Body of pancreas (tissue), 4 donors: Measurements from ENCODE around the gene POLA1.

Experiments
- CTCF ChIP-seq, 7 experiments: fragments of 450-650 bp in 4 of 7; fragments of 200-600 bp in 3 of 7; sonication (generic) in 3 of 7; IDR thresholded peaks; one replicate each; pipeline ENCODE4 v1.5.1; 2016 to 2019; ENCODE audit warnings: antibody characterized with exemption in 7 of 7
- POLR2A ChIP-seq, 3 donors: fragments of 450-650 bp; IDR thresholded peaks; one replicate each; pipeline ENCODE4 v1.6.1; 2016; ENCODE audit warnings: antibody characterized with exemption in 3 of 3, mild to moderate bottlenecking in 2 of 3

DNA sequence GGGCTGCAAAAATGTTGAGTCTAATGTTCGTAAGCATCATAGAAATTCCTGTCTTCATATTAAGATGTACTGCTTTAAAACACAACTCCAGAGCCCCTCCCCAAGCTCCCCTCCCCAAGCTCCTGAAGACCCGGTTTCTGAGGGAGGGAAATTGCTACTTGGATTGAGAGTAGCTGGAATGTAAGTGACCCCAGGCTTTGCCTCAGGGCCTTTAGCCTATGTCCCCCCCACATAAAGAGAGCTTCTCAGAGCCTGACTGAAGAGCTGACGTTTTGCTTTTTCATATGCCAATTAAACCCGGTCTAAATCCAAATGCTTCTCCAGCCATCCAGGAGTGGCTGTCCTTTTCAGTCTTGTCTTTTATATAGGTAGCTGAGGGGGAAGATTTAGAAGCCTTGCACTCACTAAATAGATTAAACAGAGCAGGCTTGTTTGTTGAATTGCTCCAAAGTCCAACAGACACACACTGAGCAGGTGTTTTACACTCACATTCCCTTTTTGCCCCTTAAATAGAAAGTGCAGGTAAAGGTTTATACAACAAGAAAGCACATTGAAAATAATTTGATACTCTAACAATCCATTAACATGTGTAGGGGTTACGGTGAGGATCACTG, 302.5 kb downstream of the POLA1 start:
- TF ChIP-seq CTCF (IDR thresholded peaks at IDR 0.05): no peak
- TF ChIP-seq POLR2A (IDR thresholded peaks at IDR 0.05): no peak
